ENCODE measurements around the gene HIPK4. TPM values are rescaled to one million over a fixed set of nuclear protein-coding genes. Genes with fewer than 3 reads are reported as not detected.

HIPK4 gene
- total and polyA plus RNA-seq, 9 of the 15 experiments (the other 6 are each of a cell fraction or from before 2014, with no cell fraction given): 0.06 to 0.09 TPM; not detected in 7

- no peak for TF ChIP-seq MBD1 (CRISPR knock-in tag; IDR thresholded peaks at IDR 0.05)
- TF ChIP-seq, protein P1, sequence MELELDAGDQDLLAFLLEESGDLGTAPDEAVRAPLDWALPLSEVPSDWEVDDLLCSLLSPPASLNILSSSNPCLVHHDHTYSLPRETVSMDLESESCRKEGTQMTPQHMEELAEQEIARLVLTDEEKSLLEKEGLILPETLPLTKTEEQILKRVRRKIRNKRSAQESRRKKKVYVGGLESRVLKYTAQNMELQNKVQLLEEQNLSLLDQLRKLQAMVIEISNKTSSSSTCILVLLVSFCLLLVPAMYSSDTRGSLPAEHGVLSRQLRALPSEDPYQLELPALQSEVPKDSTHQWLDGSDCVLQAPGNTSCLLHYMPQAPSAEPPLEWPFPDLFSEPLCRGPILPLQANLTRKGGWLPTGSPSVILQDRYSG (tag; conservative IDR thresholded peaks at IDR 0.05; ENCODE audit: low read depth): no peak
- TF ChIP-seq EHMT2 (IDR thresholded peaks at IDR 0.05): no peak
- TF ChIP-seq KLF16 (IDR thresholded peaks at IDR 0.05): peak; percentile 56
- no peak for TF ChIP-seq POLR3A (IDR thresholded peaks at IDR 0.05; ENCODE audit: borderline replicate concordance, extremely low read depth, insufficient read depth, insufficient read length)
- no peak for TF ChIP-seq ZFP1 (CRISPR knock-in tag; IDR thresholded peaks at IDR 0.05)
- no peak for TF ChIP-seq ZNF57 (CRISPR knock-in tag; IDR thresholded peaks at IDR 0.05)
- peak; percentile 64 for TF ChIP-seq POLR2AphosphoS5 (IDR thresholded peaks at IDR 0.05; ENCODE audit: control insufficient read depth, insufficient read depth, low read depth, low read length)
- no peak for TF ChIP-seq BRF1 (IDR thresholded peaks at IDR 0.05; ENCODE audit: borderline replicate concordance, extremely low read depth, insufficient read length)
- no peak for TF ChIP-seq RBM39 (optimal IDR thresholded peaks at IDR 0.05; ENCODE audit: low read depth, low read length)
- no peak for TF ChIP-seq BACH1 (tag; IDR thresholded peaks at IDR 0.05)
- no peak for TF ChIP-seq ZNF696 (CRISPR knock-in tag; conservative IDR thresholded peaks at IDR 0.05)
- TF ChIP-seq TCF7L2 (IDR thresholded peaks at IDR 0.05; ENCODE audit: low read depth, low read length): no peak
- TF ChIP-seq NBN (IDR thresholded peaks at IDR 0.05; ENCODE audit: low read depth): 0 out of 2 replicates have a peak, but pooled peaks have one; percentile 42
- TF ChIP-seq, protein P2, sequence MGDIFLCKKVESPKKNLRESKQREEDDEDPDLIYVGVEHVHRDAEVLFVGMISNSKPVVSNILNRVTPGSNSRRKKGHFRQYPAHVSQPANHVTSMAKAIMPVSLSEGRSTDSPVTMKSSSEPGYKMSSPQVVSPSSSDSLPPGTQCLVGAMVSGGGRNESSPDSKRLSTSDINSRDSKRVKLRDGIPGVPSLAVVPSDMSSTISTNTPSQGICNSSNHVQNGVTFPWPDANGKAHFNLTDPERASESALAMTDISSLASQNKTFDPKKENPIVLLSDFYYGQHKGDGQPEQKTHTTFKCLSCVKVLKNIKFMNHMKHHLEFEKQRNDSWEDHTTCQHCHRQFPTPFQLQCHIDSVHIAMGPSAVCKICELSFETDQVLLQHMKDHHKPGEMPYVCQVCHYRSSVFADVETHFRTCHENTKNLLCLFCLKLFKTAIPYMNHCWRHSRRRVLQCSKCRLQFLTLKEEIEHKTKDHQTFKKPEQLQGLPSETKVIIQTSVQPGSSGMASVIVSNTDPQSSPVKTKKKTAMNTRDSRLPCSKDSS (IDR thresholded peaks at IDR 0.05; ENCODE audit: low read depth, partially characterized antibody): no peak
- TF ChIP-seq TFAM (CRISPR knock-in tag; conservative IDR thresholded peaks at IDR 0.05): no peak
- TF ChIP-seq TAF9B (IDR thresholded peaks at IDR 0.05; ENCODE audit: partially characterized antibody): peak; percentile 72
Observed at GRCh38 chr19:40420766-40421765, 31.1 kb upstream of the HIPK4 start (continued).

Data from K562 (cell line).